Epithelial cell of proximal tubule (primary cell): ENCODE results near the gene KIAA1958. TPM values are rescaled to one million over a fixed set of nuclear protein-coding genes. Genes with fewer than 3 reads are reported as not detected.

Source experiments
- DNase-seq: peaks from one replicate; pipeline ENCODE4 v3.0.0-alpha.2; 2011; ENCODE audit warnings: low read depth
- H3K4me3 ChIP-seq: 2 replicates; pipeline ENCODE4 v1.5.1; 2011; ENCODE audit warnings: low read depth, mild to moderate bottlenecking, low read length
- total RNA-seq: library from RNA; depleted of rRNA; stranded (reverse); fragments of >200 nt; gene quantifications from 2 replicates; pipeline ENCODE4 v1.2.3, GENCODE V29; 2015
- TF ChIP-seq, protein P1 (sequence below): conservative IDR thresholded peaks from 2 replicates; pipeline ENCODE4 v1.5.1; 2012; ENCODE audit warnings: low read depth, mild to moderate bottlenecking, low read length

The KIAA1958 gene
- total RNA-seq, 1 donor from 2014 or later = 3.4 TPM

DNA sequence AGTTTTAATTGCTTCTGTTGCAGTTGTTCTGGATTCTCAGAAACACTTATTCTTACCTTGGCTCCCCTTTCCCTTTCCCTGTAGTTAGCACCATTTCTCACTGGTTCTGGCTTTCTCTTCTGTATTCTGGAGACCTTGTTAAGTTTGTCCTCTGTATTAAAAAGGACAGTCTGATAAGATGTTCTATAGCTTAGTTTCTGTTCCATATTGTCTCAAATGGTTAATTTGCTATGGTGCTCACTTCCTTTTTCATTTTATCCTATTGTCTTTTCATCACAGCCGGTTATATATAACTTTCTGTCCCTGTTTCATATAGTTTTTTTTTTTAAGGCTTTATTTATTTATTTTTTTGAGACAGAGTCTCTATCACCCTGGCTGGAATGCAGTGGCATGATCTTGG is 41.4 kb upstream of the KIAA1958 start:
- TF ChIP-seq, protein P1, sequence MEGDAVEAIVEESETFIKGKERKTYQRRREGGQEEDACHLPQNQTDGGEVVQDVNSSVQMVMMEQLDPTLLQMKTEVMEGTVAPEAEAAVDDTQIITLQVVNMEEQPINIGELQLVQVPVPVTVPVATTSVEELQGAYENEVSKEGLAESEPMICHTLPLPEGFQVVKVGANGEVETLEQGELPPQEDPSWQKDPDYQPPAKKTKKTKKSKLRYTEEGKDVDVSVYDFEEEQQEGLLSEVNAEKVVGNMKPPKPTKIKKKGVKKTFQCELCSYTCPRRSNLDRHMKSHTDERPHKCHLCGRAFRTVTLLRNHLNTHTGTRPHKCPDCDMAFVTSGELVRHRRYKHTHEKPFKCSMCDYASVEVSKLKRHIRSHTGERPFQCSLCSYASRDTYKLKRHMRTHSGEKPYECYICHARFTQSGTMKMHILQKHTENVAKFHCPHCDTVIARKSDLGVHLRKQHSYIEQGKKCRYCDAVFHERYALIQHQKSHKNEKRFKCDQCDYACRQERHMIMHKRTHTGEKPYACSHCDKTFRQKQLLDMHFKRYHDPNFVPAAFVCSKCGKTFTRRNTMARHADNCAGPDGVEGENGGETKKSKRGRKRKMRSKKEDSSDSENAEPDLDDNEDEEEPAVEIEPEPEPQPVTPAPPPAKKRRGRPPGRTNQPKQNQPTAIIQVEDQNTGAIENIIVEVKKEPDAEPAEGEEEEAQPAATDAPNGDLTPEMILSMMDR = no peak
- H3K4me3 ChIP-seq = no peak overlapping the region
- no peak for DNase-seq

DNA sequence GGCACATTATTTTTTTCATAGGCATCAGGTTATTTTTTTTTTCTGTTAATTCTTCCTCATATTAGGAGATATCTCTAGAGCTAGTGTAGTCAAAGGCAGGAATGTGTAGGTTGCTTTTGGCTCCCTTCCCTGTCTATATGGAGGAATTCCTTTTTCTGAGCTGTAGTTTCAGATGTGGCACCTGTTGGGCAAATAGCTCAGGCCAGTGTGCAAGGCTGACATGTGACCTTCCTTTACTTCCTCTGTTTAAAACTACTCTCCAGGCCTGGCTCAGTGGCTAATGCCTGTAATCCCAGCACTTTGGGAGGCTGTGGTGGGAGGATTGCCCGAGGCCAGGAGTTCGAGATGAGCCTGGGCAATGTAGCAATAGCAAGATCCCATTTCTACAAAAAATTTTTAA is 40.5 kb upstream of the KIAA1958 start:
- no peak for DNase-seq
- H3K4me3 ChIP-seq = no peak overlapping the region
- TF ChIP-seq, protein P1 = no peak

DNA sequence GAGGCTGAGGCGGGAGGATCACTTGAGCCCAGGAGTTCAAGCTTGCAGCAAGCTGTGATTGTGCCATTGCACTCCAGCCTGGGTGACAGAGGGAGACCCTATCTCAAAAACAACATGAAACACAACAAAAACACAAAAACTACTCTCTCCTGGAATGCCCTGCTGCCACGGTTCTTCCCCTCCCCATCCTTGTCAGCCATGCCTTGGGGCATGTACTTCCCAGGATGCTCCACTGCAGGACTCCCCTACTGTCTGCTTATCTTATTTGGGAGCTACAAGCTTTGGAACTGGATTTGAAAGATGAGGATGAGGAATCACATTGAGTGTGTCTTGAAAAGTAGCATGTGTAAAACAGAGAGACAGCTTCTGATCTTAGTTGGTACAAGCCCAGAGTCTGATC is 40.1 kb upstream of the KIAA1958 start:
- TF ChIP-seq, protein P1 = no peak
- H3K4me3 ChIP-seq = no peak overlapping the region
- no peak for DNase-seq

DNA sequence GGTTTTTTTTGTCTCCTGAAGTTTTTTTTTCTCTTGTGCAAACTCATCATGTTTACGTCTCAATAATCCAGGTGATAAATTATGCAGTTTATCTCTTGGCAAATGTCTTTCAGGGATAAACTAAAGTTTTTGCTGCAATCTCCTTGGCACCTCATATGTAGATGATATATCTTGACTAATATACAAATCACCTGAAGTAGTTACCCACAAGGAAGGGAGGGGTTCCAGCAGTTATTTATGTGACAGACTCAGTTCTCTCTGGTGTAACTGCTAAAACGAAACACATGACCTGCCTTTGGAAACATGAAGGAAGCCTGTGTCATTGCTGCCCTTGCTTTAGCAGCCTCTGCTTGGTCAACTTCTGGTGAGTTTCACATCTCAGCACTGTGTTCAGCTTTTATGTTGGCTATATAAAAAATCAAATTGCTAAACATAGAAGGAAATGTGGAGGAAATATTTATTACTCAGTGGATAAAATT is 39.3 kb upstream of the KIAA1958 start:
- no peak for DNase-seq
- TF ChIP-seq, protein P1 = no peak
- H3K4me3 ChIP-seq = no peak overlapping the region

DNA sequence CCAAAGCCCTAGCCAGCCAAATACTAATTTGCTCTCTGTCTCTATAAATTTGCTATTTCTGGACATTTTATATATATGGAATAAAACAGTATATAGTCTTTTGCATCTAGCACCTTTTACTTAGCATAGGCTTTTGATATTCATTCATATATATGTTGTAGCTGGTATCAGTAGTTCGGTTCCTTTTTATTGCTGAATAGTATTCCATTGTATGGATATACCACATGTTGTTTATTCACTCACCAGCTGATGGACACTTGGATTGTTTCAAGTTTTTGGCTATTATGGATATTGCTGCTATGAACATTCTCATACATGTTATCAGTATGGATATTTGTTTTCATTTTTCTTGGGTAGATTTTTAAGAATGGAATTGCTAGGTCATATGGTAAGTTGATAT is 23.8 kb upstream of the KIAA1958 start:
- TF ChIP-seq, protein P1 = no peak
- DNase-seq = no peak
- H3K4me3 ChIP-seq = no peak overlapping the region

DNA sequence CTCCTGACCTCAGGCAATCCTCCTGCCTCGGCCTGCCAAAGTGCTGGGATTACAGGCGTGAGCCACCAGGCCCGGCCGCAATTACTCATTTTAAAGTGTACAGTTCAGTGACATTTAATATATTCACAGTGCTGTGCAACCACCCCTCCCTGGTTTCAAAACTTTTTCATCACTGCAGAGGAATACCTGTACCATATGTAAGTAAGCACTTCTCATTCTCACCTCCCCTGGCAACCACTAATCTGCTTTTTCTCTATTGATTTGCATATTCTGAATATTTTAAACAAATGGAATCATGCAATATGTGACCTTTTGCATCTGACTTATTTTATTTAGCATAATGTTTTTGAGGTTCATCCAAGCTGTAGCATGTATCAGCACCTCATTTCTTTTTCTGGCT is 21.3 kb upstream of the KIAA1958 start:
- H3K4me3 ChIP-seq = no peak overlapping the region
- no peak for DNase-seq
- TF ChIP-seq, protein P1 = no peak

DNA sequence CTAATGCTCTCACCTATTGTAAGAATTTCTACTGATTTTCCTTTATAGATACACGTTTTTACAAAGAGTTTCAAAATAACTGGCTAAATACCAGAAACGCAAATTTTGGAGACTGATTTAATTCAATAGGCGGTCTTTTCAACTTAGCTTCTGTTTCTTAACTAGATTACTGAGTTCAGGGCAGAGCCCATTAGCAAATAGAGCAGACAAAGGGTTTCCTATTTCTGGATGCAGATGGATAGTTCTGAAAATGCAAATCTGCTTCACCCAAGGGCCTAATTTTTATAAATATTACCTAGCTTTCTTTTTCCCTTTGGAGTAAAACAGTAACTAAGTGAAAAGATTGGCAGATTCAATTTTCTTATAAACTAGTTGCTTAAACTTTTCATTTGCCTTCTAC is 13.6 kb upstream of the KIAA1958 start:
- no peak for DNase-seq
- H3K4me3 ChIP-seq = no peak overlapping the region
- TF ChIP-seq, protein P1 = no peak
